Stimulated activated CD8-positive, alpha-beta memory T cell treated with anti-CD3 and anti-CD28 coated beads, Interleukin-7, amount 100 ng/mL, for 48 hours (primary cell): Measurements from ENCODE around the gene CLEC7A.

Experiments used
- DNase-seq, 2 donors: peaks; one replicate each; pipeline ENCODE4 v3.0.0-alpha.2; 2020; ENCODE audit warnings: low read depth in 1 of 2; ENCODE audit errors: extremely low read depth in 1 of 2

CLEC7A gene

GRCh38 chr12:10097521-10097920, 32.5 kb downstream of the CLEC7A start:
- DNase-seq = no peak

- DNase-seq = no peak
Measured at GRCh38 chr12:10095971-10096370, 34.0 kb downstream of the CLEC7A start.

GRCh38 chr12:10094646-10095395, 35.2 kb downstream of the CLEC7A start:
- DNase-seq = no peak

GRCh38 chr12:10088955-10089900, 40.8 kb downstream of the CLEC7A start:
- no peak for DNase-seq

- DNase-seq = no peak
Measured at GRCh38 chr12:10088031-10088430, 42.0 kb downstream of the CLEC7A start.

- DNase-seq = no peak
Measured at GRCh38 chr12:10086387-10086786, 43.6 kb downstream of the CLEC7A start.

GRCh38 chr12:10084733-10085132, 45.3 kb downstream of the CLEC7A start:
- no peak for DNase-seq

- DNase-seq = no peak
Measured at GRCh38 chr12:10082117-10082874, 47.7 kb downstream of the CLEC7A start.

GRCh38 chr12:10075451-10075850, 54.5 kb downstream of the CLEC7A start:
- no peak for DNase-seq

GRCh38 chr12:10073261-10073660, 56.7 kb downstream of the CLEC7A start:
- DNase-seq = no peak

GRCh38 chr12:10072131-10072530, 57.9 kb downstream of the CLEC7A start:
- no peak for DNase-seq

GRCh38 chr12:10070380-10070779, 59.6 kb downstream of the CLEC7A start:
- no peak for DNase-seq

GRCh38 chr12:10069976-10070375, 60.0 kb downstream of the CLEC7A start:
- DNase-seq = no peak

GRCh38 chr12:10069099-10069498, 60.9 kb downstream of the CLEC7A start:
- no peak for DNase-seq

- DNase-seq = no peak
Measured at GRCh38 chr12:10068644-10069043, 61.4 kb downstream of the CLEC7A start.

- DNase-seq = no peak
Measured at GRCh38 chr12:10067942-10068341, 62.1 kb downstream of the CLEC7A start.

GRCh38 chr12:10067264-10067663, 62.7 kb downstream of the CLEC7A start:
- no peak for DNase-seq
